GM19328 (cell line): ENCODE data around the gene CACNA1S.

ENCODE experiments used
- ATAC-seq: cut with Tn5 transposase; IDR thresholded peaks from one replicate; pipeline ENCODE4 v1.9.1; 2021; ENCODE audit warnings: mild to moderate bottlenecking, moderate library complexity; ENCODE audit not compliant: unreplicated experiment

Gene CACNA1S

DNA sequence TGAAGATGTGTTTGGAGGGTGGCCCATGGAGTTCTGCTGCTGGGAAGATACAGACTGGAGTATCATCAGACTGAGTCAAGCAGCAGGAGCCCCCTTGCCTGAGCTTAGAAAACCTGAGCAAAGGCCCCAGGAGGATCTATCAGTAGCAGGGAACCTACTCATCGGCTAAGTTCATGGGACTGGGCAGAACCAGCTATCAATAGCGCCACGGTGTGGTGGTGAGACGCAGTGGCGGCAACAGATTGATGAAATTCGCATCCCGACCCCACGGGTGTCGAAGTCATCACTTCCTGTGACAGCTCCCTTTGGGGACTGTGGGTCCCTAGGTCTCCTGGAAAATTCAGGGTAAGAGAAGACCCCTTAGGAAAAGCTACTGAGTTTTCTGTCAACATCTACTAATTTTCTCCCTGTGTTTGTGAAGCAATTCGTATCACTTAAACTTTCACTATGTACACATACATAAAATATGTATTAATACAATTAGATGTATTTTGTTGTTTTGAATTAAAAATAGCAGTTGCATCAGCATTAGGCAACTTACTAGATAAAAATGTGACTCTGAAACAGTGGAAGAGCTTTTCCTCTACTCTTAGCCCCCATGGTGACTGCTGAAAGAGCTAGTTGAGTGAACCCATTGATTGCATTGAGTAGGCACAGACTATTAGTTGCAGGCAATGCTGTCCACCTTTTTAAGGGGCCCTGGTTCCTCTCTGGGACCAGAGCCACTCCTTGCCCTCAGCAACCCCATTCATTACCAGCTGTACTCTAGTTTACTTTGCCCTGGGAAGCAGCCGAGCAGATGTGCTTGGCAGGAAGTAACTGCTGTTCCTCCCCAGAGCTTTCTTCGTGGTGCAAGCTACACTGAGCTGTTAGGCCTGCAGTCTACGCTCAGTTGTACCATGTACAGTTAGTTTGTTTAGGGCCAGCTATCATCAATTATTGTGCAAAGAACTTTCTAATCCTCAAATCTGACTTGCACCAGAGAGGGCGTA is 7.3 kb upstream of the CACNA1S start:
- ATAC-seq = no peak

DNA sequence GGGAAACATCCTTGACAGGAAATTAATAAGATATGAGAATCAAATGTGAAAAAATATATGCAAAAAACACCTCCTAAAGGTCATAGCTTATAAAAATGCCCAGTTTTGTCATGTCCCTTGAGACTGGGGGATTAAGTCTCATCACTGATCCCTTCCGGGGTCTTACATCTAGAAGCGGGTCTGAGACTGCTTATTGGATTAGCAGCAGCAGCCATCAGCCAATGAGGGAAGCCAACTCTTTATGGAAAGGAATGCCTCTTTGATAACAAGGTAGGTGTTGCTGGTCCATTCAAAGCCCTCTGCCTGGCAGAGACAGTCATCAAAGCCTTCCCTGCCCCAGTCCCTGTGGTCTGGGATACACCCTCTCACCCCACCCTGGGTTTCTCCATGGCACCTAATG is 3.9 kb upstream of the CACNA1S start:
- ATAC-seq = no peak

DNA sequence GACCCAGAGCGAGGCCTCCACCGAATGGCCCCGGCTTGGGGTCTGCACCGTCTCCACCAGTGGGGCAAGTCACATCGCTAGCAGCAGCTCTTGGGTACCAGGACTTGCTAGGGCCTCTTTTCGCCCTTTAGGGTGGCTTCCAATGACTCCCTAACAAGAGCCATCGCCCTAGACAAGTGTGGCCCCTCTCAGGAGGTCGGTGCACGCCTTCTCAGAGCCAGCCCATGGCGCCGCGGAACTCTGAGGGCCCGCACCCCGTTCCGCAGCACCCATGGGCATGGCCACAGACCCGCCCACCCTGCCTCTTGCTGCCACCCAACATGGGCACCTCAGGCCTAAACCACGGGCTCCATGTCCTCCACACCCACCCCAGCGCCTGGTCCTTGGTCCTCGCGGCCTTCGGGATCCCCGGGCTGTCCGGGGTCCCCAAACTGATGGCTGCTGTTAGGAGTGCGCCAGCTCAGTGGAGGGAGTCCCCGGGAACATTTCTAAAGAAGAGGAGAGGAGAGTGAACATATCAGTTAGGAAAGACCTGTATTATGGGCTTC is 3.2 kb upstream of the CACNA1S start:
- no peak for ATAC-seq

DNA sequence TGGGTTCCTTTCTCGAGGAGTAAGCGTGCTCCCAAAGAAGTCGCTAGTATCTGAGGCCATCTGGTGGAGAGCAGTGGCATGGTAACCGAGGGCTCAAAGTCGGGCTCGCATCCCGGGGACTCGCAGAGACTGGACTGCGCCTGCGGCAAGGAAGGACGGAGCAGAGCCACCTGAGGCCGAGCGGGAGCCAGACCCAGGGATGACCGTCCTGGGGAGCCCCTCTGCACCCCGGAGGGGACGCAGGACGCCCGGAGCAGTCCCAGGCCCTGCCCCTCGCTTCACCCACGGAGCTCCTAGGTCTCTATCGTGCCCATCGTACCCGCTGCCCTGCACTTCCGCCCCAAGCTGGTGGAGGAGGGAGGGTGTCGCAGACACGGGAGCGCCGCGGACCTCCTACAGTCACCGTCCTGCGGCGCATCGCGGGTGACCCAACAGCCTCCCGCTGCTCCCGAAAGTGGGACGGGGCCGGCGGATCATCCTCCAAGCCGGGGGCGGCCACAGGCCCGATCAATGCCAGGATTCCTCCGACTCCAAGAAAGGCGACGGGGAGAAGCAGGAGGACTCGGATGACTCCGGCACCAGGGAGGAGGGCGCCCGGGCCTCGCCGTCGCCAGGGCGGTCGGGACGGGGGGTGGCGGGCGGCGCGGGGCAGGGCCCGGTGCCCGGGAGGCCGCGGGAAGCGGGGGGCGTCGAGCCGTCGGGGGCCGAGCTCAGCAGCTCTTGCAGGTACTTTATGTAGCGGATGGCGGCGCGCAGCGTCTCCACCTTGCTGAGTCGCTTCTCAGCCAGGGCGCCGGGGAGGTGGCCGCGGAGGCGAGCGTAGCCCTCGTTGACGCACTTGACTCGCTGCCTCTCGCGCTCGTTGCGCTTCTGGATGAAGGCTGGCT is 2.3 kb upstream of the CACNA1S start:
- peak; percentile 82 for ATAC-seq

DNA sequence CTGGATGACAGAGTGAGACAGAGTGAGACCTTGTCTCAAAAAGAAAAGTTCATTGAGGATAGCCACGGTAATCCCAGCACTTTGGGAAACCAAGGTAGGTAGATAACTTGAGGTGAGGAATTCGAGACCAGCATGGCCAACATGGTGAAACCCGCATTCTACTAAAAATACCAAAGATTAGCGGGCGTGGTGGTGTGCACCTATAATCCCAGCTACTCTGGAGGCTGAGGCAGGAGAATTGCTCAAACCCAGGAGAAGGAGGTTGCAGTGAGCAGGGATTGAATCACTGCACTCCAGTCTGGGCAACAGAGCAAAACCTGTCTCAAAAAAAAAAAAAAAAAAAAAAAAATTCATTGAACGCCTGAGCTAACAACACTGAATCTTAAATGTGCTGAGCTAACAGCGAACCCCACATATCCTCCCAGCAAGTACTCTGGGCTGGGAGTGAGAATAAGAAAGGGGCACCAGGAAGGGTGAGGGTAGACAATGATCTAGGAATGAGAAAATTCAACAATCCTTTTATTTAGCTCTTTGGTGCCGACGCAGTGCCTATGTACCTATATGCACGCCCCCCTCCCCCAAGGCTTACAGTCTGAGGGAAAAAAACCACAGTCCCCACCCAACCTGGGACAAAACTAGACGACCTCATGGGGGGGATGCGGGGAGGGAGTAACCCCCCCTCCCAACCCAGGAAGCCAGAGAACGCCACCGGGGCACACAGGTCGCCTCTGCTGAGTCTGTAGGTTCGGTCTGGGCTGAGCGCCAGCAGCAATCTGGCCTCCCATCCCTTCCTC is 1.4 kb upstream of the CACNA1S start:
- no peak for ATAC-seq

DNA sequence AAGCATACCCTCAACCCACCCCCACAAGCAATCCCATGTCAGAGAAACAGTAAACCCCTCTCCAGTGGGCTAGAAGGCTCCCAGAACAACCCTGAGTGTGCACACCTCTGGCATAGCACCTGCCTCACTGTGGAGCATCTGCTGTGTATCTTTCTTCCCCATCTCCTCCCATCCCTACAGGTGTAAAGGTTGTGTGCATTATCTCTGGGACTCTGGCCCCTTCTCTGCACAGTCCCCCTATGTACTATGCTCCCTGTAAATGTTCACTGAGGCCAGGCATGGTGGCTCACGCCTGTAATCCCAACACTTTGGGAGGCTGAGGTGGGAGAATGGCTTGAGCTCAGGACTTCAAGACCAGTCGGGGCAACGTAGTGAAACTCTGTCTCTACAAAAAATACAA is 700 bp upstream of the CACNA1S start:
- no peak for ATAC-seq

DNA sequence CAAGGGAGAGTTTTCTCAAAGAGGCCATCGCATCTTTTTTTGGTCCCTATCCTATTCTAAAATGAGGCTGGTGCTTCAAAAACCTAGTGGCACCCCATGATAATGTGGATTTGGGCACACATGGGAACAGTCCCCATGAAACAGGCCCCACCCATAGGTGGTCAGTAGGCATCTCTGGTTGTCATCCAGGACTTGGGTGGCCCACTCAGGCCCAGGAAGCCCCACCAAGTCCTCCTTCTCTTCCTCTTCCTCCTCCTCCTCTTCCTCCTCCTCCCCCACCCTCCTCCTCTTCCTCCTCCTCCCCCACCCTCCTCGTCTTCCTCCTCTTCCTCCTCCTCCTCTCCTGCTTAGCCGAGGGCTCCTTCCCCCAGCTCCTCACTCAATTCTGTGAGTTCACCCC is 554 bp downstream of the CACNA1S start:
- no peak for ATAC-seq

DNA sequence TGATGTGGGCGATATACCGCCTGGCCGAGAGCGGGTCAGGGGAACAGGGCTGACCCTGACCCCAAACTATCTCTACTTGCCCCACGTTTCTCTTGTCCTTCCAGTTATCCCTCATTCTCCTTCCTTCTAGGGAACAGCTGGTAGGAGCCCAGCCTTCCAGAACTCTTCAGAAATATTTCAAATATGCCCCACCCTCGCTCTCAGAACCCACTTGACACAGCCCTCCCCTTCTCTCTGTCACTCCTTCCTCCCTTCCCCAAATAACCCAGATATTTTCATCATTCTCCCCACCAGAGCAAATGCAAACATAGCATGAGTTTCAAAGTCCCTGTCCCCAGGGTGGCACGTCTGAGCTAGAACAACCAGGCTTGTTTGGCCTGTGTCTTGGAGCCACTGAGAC is 1.1 kb downstream of the CACNA1S start:
- ATAC-seq = no peak

DNA sequence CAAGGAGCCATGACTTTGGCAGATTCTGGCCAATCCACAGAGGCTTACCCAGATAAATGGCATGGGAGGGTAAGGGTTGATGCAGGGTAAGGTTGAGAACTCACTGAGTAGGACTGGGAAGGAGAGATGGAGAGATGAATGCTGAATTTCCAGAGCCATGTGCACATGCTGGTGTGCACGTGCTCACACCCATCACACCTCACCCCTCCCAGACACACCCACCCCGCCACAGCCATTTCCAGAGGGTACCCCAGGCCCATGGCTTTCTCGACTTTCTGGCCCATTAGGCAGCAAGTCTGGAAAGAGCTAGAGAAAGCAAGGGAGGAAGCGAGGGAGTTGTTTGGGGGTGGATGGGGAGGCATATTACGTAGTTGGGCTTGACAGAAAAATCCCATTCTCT is 1.6 kb downstream of the CACNA1S start:
- no peak for ATAC-seq

DNA sequence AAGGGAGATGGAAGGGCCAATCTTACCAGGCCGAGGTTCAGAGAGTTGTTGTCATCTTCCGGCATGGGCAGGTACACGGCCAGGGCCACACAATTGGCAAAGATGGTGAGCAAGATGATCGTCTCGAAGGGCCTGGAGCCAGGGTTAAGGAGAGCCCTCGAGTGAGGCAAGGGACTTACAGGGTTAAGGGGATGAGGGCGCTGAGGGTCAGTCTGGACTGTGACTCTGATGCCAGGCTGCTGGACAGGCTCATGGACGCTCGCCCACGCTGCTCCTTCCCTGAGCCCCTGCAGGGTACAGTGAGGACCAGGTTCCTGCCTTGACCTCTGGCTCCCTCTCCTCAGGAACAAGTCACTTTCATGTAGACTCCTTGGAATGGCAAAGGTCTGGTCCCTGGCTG is 2.1 kb downstream of the CACNA1S start:
- no peak for ATAC-seq

DNA sequence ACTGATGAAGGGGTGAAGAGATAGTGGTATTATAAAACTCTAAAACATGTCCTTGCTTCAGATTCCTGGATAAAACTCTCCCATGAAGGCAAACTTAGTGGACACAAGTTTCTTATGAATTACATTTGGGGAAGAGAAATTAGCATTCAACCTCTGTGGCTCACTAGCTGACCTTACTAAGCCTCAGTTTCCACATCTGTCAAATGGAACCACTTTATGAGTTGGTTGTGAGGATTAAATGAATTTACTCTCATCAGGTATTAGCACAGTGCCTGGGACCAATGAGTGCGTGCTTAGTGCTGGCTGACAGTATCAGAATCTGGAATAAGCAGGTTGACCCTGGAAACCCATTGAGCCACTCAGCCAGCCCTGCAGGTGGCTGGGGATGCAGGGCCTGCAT is 2.6 kb downstream of the CACNA1S start:
- ATAC-seq = no peak

DNA sequence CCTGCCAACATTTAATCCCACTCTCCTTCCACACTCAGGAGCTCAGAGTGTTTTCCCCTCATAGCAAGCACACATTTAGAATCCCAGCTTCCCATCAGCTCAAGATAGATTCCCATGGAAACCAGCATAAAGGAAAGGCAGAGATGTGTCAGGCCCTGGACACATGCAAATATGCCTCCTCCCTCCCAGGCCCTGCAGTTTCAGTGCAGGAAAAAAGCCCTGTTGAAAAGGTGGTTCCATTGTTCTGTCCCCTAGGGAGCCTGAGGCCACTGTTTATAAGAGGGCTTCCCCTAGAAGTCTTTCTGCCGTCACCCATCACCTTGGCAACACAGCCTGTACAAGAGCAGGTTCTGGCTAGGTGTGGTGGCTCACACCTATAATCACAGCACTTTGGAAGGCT is 3.6 kb downstream of the CACNA1S start:
- no peak for ATAC-seq

DNA sequence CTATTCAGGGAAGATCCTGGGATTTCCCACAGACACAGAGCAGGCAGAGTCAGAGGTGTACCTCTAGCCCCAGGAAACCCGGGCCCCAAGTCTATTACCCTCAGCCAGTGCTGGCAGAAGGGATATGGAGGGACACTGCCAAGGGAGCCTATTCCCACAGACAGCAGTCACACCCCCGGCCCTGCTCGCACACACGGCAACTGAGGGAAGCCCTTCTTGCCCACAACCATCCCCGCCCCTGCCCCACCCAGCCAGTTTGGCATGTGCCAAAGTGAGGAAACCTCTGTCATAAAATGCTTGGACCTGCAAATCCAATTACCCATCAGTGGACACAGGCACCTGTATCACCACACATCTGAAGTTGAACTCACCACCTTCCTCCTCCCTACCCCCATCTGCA is 6.5 kb downstream of the CACNA1S start:
- no peak for ATAC-seq

DNA sequence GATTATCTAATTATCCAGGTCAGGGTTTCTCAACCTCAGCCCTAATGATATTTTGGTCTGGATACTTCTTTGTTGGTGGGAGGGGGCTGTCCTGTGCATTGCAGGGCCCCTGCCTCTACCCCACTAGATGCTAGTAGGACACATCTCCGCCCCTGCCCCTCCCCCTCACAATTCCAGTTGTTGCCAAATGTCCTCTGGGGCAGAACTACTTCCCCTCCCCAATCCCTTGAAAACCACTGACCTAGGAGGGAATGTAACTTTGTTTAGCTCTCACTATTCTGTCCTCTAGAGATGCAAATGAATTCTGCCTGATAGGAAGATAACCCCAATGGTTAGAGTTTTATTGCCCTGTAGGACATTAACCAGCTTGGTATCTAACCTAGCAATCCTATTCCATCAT is 8.1 kb downstream of the CACNA1S start:
- no peak for ATAC-seq

DNA sequence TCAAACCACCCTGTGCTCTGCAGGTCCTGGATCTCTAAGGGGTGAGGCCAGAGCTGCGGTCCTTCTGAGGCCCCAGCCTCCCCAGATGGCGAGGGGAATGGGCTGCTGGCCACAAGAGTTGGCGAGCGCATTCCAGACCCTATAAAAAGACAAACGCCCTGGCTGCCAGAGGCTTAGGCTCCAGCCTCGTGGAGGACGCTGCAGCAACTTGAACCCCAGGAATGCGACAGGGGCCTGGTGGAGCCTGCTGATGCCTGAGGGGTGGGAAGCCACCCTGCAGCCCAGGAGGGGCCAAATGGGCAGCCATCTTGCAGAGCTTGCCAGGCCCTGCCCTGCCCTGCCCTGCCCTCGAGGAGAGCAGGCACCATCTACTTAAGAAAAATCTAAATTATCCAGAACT is 8.6 kb downstream of the CACNA1S start:
- ATAC-seq = no peak

DNA sequence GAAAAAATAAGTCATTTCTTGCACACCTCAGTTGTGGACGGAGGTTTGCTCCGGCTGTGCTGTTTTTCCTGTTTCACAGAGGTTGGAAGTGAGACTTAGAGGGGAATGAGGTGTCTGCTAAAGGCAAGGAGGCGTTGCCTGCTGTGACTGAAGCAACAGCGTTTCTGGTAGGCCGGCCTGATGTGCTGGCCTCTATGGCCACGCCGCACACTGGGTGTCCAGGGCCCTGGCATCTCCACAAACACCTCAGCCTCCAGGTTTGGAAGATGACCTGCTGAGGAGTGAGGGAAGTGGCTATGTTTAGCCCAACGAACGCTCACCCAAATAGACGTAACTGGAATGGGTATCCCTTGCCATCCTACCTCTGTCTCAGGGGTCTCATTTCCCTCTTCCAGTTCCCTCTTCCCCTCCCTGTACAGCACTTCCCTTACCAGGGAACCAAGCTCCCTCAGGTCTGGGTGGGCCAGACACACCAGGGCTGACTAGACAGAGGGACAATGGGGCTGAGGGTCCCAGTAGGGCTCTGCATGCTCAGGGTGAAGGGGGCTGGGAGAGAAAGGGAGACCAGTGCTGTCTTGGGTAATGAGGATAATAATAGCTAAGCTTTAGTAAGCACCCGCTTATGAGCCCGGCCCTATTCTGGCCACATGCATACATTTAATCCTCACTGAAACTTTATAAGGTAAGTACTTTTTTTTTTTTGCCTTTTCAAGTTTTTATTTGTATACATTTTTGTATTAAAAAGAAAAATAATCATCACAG is 11.9 kb downstream of the CACNA1S start:
- no peak for ATAC-seq

DNA sequence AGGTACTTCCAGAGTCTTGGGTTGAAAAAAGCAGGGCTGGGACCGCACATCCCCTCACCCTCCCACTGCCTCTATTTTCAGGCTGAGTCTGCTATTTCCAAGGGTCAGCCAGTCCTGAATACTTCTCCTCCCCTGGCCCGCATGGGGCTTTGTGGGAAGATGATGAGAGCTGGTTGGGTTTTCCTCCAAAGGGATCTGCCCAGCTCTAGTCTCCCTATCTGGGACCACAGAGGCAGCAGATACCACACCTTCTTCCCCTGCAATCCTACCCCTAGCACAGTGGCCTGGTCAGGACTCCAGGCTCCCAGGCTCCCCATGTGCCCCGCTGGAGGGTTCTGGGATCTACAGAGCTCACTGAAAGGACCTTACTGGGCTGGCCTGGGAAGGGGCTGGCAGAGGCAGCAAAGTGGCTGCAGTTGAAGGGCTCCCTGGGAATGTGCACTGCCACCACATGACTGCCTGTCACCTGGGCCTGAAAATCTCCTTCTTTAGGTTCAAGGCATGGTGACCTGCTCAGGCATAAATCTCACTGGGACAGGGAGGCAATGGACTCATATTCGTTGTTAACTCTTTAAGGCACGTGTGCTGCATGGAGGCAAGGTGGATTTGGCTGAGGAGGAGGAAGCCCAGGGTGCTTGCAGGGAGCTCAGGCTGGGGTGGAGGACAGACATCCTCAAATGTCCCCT is 13.1 kb downstream of the CACNA1S start:
- no peak for ATAC-seq

DNA sequence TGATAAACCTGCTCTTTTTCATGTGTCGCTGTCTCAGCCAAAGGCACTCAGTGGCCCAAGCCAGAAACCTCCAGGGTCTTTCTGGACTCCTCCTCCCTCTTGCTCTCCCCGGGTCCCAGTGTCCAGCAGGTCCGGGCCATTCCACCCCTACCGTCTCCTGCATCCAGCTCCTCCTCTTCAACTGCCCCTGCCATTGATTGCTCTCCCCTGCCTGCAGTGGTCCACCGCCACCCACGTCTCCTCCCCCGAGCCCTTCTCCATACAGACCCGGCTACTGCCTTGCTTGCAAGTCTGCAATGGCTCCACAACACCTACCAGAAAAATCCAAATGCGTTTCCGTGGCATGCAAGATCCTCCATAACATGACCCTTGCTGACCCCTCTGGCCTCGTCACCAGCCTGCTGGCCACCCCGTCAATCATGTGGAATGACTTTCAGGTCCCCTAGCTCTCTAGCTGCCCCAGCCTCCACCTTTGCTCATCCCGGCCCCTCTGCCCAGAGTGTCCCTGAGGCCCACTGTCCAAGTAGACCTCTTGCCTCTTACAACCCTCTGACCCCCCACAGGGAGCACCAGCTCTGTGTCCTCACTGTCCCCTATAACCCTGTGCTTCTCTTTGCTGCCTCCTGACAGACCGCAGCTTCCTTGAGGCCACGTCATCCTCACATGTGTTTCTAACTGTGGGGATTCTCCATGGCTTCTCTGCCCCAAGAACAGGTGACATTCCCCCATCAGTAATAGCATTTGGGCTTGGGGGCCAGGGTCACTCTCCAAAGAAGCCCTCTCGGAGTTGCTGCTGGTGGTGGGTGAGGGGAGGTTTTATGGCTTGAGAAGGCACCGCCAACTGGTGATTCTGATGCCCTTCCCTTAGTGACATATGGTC is 15.0 kb downstream of the CACNA1S start:
- no peak for ATAC-seq
